Gastrocnemius medialis (tissue), 4 donors: Measurements from ENCODE around the gene TSACC.

Source experiments
- POLR2A ChIP-seq, 2 donors: fragments of 450-650 bp; IDR thresholded peaks; one replicate each; pipeline ENCODE4 v1.6.1; 2017; ENCODE audit warnings: antibody characterized with exemption in 2 of 2, mild to moderate bottlenecking in 2 of 2, moderate library complexity in 2 of 2
- TF ChIP-seq, protein P1 (sequence below), 5 experiments: fragments of 450-650 bp in 3 of 5; fragments of 200-600 bp in 2 of 5; sonication (generic) in 2 of 5; IDR thresholded peaks in 4 of 5; conservative IDR thresholded peaks in 1 of 5; 1 replicate in 4 of 5; 2 replicates in 1 of 5; pipeline ENCODE4 v1.5.1; 2016 to 2019; ENCODE audit warnings: antibody characterized with exemption in 5 of 5, mild to moderate bottlenecking in 3 of 5, moderate library complexity in 3 of 5

DNA sequence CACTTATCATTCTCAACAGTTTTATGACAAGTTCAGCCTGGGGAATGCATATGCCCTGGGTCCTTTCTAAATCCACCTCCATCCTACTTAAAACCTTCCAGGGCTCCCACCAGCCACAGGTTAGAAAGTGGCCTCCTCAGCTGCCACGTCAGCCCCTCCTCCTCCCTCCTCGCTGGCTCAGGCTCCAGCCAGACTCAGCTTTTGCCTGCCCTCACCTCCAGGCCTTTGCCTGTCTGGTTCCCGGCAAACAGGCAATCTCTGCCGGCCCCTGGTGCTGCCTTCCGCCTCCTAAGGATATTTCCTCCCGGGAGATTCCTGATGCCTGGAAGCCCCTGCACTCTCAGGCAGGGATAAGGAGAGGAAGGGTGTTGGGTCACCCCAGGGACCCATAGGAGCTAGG, 40.2 kb downstream of the TSACC start:
- TF ChIP-seq, protein P1, sequence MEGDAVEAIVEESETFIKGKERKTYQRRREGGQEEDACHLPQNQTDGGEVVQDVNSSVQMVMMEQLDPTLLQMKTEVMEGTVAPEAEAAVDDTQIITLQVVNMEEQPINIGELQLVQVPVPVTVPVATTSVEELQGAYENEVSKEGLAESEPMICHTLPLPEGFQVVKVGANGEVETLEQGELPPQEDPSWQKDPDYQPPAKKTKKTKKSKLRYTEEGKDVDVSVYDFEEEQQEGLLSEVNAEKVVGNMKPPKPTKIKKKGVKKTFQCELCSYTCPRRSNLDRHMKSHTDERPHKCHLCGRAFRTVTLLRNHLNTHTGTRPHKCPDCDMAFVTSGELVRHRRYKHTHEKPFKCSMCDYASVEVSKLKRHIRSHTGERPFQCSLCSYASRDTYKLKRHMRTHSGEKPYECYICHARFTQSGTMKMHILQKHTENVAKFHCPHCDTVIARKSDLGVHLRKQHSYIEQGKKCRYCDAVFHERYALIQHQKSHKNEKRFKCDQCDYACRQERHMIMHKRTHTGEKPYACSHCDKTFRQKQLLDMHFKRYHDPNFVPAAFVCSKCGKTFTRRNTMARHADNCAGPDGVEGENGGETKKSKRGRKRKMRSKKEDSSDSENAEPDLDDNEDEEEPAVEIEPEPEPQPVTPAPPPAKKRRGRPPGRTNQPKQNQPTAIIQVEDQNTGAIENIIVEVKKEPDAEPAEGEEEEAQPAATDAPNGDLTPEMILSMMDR (IDR thresholded peaks at IDR 0.05 in 4 of 5, conservative IDR thresholded peaks at IDR 0.05 in 1 of 5), result no peak
- no peak for TF ChIP-seq POLR2A (IDR thresholded peaks at IDR 0.05)
